IPS DF 6.9 (cell line): ENCODE measurements around the gene FCGR3B.
"Not testable (repeated sequence)": the region's sequence is repeated elsewhere in the genome, so short reads cannot be mapped to it uniquely, and the experiment has no call there.

ENCODE experiments used
- DNase-seq: peaks from one replicate; pipeline ENCODE4 v3.0.0-alpha.2; 2013; ENCODE audit warnings: low read depth, low spot score
- H3K27ac ChIP-seq: one replicate; pipeline ENCODE4 v1.5.1; 2013; ENCODE audit warnings: low read length, control low read depth
- H3K27me3 ChIP-seq: 2 replicates; pipeline ENCODE4 v1.6.1; 2013; ENCODE audit warnings: mild to moderate bottlenecking, low read length; ENCODE audit not compliant: control insufficient read depth, insufficient read depth
- H3K36me3 ChIP-seq: 2 replicates; pipeline ENCODE4 v1.6.1; 2013; ENCODE audit warnings: low read length; ENCODE audit not compliant: control insufficient read depth, insufficient read depth
- H3K4me1 ChIP-seq: 2 replicates; pipeline ENCODE4 v1.6.1; 2013; ENCODE audit warnings: low read length; ENCODE audit not compliant: control insufficient read depth, insufficient read depth
- H3K4me3 ChIP-seq: 2 replicates; pipeline ENCODE4 v1.5.1; 2013; ENCODE audit warnings: mild to moderate bottlenecking, low read length
- H3K9me3 ChIP-seq: 2 replicates; pipeline ENCODE4 v1.6.1; 2013; ENCODE audit warnings: low read length, inconsistent platforms; ENCODE audit not compliant: control insufficient read depth, insufficient read depth
- WGBS: extraction: QIAGEN DNeasy Blood & Tissue Kit; methylation state at CpG from one replicate; pipeline ENCODE4 v1.1.7; 2013; ENCODE audit warnings: mixed read lengths, missing lambda C conversion rate; ENCODE audit not compliant: insufficient read length, insufficient coverage; 5-methylcytosine and 5-hydroxymethylcytosine counted together

Gene FCGR3B

DNA sequence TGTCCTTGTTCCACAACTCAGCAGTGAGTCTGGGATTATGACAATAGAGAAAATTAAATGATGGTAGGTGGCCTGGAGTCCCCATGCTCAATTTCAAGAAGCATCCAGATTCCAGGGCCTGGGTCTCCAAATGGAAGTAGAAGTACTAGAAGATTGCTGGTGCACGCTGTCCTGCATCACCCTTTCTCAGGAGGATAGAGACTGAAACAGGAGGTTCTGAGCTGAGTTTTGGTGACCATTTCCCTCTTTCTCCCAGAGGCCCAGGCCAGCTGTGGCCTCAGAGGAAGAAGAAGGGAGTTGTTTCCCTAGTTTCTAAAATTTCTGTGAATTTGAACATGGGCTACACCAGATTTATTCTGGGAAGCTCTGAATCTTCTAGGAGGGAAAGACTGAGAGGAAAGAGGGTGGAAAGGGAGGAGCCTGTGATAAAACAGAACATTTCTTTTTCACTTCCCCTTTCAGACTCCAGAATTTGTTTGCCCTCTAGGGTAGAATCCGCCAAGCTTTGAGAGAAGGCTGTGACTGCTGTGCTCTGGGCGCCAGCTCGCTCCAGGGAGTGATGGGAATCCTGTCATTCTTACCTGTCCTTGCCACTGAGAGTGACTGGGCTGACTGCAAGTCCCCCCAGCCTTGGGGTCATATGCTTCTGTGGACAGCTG lies 50.0 kb downstream of the FCGR3B start:
- not testable (repeated sequence) for H3K36me3 ChIP-seq, H3K27me3 ChIP-seq, H3K4me1 ChIP-seq, DNase-seq, H3K9me3 ChIP-seq, H3K4me3 ChIP-seq, H3K27ac ChIP-seq
- no CpG with 5 or more reads among the region's 4 CpGs for WGBS

DNA sequence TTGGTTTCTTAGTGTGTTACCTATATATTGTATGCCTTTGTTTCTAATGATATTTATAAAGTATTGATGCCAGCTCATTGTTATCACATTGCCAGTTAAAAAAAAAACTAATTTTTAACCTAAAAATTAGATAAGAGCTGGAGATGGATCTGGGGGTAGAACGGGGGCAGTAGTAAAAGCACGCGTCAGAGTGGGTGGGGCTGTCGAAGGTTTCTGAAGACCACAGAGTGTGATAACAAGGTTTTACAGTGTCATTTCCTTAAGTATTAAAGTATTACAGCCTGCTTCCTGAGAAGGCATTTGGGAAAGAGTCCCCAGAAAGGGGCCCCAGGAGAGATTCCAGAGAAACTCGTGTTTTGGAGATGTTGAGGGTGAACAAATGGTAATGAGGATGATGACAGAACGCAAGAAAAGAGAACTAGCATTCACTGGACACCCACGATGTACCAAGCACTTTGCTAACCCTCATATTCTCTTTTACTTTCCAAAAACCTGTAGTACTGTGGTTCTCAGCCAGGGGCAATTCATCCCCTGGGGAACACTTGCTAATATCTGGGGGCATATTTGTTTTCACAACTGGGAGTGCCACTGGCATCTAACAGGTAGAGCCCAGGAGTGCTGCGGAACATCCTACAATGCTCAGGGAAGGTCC lies 51.0 kb downstream of the FCGR3B start:
- WGBS, result no CpG with 5 or more reads among the region's 8 CpGs
- not testable (repeated sequence) for H3K36me3 ChIP-seq

DNA sequence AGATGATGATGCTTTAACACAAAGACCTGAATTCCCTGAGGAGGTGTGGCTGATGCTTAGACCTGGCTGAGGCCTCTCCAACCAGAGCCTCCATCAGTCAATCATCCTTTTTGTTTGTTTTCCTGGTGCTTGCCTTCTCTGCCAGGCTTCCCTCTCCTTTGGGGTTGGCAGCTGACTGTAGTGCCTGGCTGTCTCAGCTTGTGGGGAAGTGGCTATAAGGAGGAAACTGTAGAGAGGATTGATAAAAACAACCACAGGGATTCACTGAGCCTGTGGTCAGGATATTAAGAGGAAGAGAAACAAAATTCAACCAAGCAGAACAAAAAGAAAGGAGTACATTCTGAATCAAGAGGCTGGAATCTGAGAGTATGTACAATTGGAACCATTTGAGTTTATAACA lies 54.3 kb downstream of the FCGR3B start:
- not testable (repeated sequence) for H3K4me1 ChIP-seq, H3K27ac ChIP-seq, H3K27me3 ChIP-seq, H3K9me3 ChIP-seq, H3K36me3 ChIP-seq, H3K4me3 ChIP-seq, DNase-seq

More for the DNA sequence above, 51.0 kb downstream of the FCGR3B start:
- not testable (repeated sequence) for H3K9me3 ChIP-seq, H3K4me1 ChIP-seq, H3K4me3 ChIP-seq, DNase-seq, H3K27ac ChIP-seq, H3K27me3 ChIP-seq
